ENCODE results near the gene CEACAM3. TPM values are rescaled to one million over a fixed set of nuclear protein-coding genes. Genes with fewer than 3 reads are reported as not detected.

Gene CEACAM3
- total RNA-seq, 1 experiment from 2014 or later, result not detected

Other genes starting within 250 kb of the CEACAM3 start
- gene CEACAM21, start 220.4 kb upstream of the CEACAM3 start, total RNA-seq (2014; rRNA removed; shearing (Covaris generic); ENCODE audit: low replicate concordance), result not detected in 2 replicates
- gene CEACAM4, start 169.5 kb upstream of the CEACAM3 start, total RNA-seq (2014; rRNA removed; shearing (Covaris generic); ENCODE audit: low replicate concordance), result not detected in 2 replicates
- not detected in 2 replicates for gene CEACAM7, start 108.3 kb upstream of the CEACAM3 start, total RNA-seq (2014; rRNA removed; shearing (Covaris generic); ENCODE audit: low replicate concordance)
- not detected in 2 replicates for gene CEACAM5, start 88.0 kb upstream of the CEACAM3 start, total RNA-seq (2014; rRNA removed; shearing (Covaris generic); ENCODE audit: low replicate concordance)
- 2.8 and 4.1 TPM in 2 replicates for gene CEACAM6, start 41.1 kb upstream of the CEACAM3 start, total RNA-seq (2014; rRNA removed; shearing (Covaris generic); ENCODE audit: low replicate concordance)
- gene LYPD4, start 48.1 kb downstream of the CEACAM3 start, total RNA-seq (2014; rRNA removed; shearing (Covaris generic); ENCODE audit: low replicate concordance), result not detected in 2 replicates
- gene DMRTC2, start 48.5 kb downstream of the CEACAM3 start, total RNA-seq (2014; rRNA removed; shearing (Covaris generic); ENCODE audit: low replicate concordance), result not detected in 2 replicates
- gene RPS19, start 63.7 kb downstream of the CEACAM3 start, total RNA-seq (2014; rRNA removed; shearing (Covaris generic); ENCODE audit: low replicate concordance), result 3,670 and 5,241 TPM in 2 replicates
- gene CD79A, start 80.7 kb downstream of the CEACAM3 start, total RNA-seq (2014; rRNA removed; shearing (Covaris generic); ENCODE audit: low replicate concordance), result not detected in 2 replicates
- 43.6 and 48.7 TPM in 2 replicates for gene ARHGEF1, start 86.6 kb downstream of the CEACAM3 start, total RNA-seq (2014; rRNA removed; shearing (Covaris generic); ENCODE audit: low replicate concordance)
- gene ERFL, start 131.9 kb downstream of the CEACAM3 start, total RNA-seq (2014; rRNA removed; shearing (Covaris generic); ENCODE audit: low replicate concordance), result 0.37 TPM in 1 of 2 replicates, not detected in the other
- gene RABAC1, start 162.7 kb downstream of the CEACAM3 start, total RNA-seq (2014; rRNA removed; shearing (Covaris generic); ENCODE audit: low replicate concordance), result 287 and 288 TPM in 2 replicates
- gene ATP1A3, start 197.6 kb downstream of the CEACAM3 start, total RNA-seq (2014; rRNA removed; shearing (Covaris generic); ENCODE audit: low replicate concordance), result 2.3 TPM in 1 of 2 replicates, not detected in the other